Ishikawa (cell line): Measurements from ENCODE around the gene WNT4.

ENCODE experiments used
- CEBPB ChIP-seq: IDR thresholded peaks from 2 replicates; pipeline ENCODE4 v1.6.1; 2012
- EGR1 ChIP-seq: IDR thresholded peaks from 2 replicates; pipeline ENCODE4 v1.6.1; 2012
- EP300 ChIP-seq: IDR thresholded peaks from 2 replicates; pipeline ENCODE4 v1.6.1; 2012; ENCODE audit warnings: borderline replicate concordance
- FOXM1 ChIP-seq: IDR thresholded peaks from 2 replicates; pipeline ENCODE4 v1.6.1; 2012; ENCODE audit warnings: low read depth, borderline replicate concordance
- RAD21 ChIP-seq: IDR thresholded peaks from 2 replicates; pipeline ENCODE4 v1.6.1; 2012; ENCODE audit warnings: low read depth
- TAF1 ChIP-seq: IDR thresholded peaks from 2 replicates; pipeline ENCODE4 v1.6.1; 2012; ENCODE audit warnings: low read depth, mild to moderate bottlenecking
- TEAD4 ChIP-seq: IDR thresholded peaks from 2 replicates; pipeline ENCODE4 v1.6.1; 2012
- YY1 ChIP-seq: IDR thresholded peaks from 2 replicates; pipeline ENCODE4 v1.6.1; 2012; ENCODE audit warnings: low read depth
- ZBTB7A ChIP-seq: IDR thresholded peaks from 2 replicates; pipeline ENCODE4 v1.6.1; 2012; ENCODE audit warnings: low read depth
- TF ChIP-seq, protein P1 (sequence below): IDR thresholded peaks from 2 replicates; pipeline ENCODE4 v1.6.1; 2012; ENCODE audit warnings: low read depth, mild to moderate bottlenecking

- TF ChIP-seq, protein P1, sequence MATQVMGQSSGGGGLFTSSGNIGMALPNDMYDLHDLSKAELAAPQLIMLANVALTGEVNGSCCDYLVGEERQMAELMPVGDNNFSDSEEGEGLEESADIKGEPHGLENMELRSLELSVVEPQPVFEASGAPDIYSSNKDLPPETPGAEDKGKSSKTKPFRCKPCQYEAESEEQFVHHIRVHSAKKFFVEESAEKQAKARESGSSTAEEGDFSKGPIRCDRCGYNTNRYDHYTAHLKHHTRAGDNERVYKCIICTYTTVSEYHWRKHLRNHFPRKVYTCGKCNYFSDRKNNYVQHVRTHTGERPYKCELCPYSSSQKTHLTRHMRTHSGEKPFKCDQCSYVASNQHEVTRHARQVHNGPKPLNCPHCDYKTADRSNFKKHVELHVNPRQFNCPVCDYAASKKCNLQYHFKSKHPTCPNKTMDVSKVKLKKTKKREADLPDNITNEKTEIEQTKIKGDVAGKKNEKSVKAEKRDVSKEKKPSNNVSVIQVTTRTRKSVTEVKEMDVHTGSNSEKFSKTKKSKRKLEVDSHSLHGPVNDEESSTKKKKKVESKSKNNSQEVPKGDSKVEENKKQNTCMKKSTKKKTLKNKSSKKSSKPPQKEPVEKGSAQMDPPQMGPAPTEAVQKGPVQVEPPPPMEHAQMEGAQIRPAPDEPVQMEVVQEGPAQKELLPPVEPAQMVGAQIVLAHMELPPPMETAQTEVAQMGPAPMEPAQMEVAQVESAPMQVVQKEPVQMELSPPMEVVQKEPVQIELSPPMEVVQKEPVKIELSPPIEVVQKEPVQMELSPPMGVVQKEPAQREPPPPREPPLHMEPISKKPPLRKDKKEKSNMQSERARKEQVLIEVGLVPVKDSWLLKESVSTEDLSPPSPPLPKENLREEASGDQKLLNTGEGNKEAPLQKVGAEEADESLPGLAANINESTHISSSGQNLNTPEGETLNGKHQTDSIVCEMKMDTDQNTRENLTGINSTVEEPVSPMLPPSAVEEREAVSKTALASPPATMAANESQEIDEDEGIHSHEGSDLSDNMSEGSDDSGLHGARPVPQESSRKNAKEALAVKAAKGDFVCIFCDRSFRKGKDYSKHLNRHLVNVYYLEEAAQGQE = no peak
- TF ChIP-seq EP300 = no peak
- TF ChIP-seq ZBTB7A = no peak
- no peak for TF ChIP-seq TAF1
- TF ChIP-seq CEBPB = no peak
- TF ChIP-seq TEAD4 = no peak
- TF ChIP-seq RAD21 = no peak
- no peak for TF ChIP-seq YY1
- TF ChIP-seq FOXM1 = no peak
- TF ChIP-seq EGR1 = no peak
These were observed 34.4 kb downstream of the WNT4 start for GRCh38 chr1:22108339-22109105.
